ENCODE measurements around the gene SNF8. TPM values are rescaled to one million over a fixed set of nuclear protein-coding genes. Genes with fewer than 3 reads are reported as not detected.

SNF8 gene
- total RNA-seq, 4 donors from 2014 or later: 41.1 to 80.1 (median 63.6) TPM

- Histone ChIP-seq H3K36me3 (no peaks in the 10 kb centered on the region), H3K4me3 (no peak overlapping the region), H3K27ac (no peak overlapping the region), H3K4me1 (peaks cover 7% of the 10 kb centered on the region), H3K27me3 (no peaks in the 10 kb centered on the region), H3K9me3 (no peaks in the 10 kb centered on the region)
- DNase-seq (ENCODE audit: low spot score in 2 of 2): no peak
- WGBS: 100% methylated on average over 1 of the region's 1 CpG
- TF ChIP-seq POLR2AphosphoS5 (IDR thresholded peaks at IDR 0.05): no peak
These were observed 41.2 kb downstream of the SNF8 start for GRCh38 chr17:48903401-48903800.

GRCh38 chr17:48901241-48901640 lies 43.4 kb downstream of the SNF8 start:
- no peaks in the 10 kb centered on the region for H3K4me1 ChIP-seq

GRCh38 chr17:48894886-48895285 lies 49.8 kb downstream of the SNF8 start:
- H3K4me1 ChIP-seq: peaks cover 26% of the 10 kb centered on the region
- no peaks in the 10 kb centered on the region for H3K27me3 ChIP-seq
- 80% methylated on average over 3 of the region's 3 CpGs for whole genome bisulfite sequencing
- no peaks in the 10 kb centered on the region for H3K9me3 ChIP-seq
- TF ChIP-seq EP300 (IDR thresholded peaks at IDR 0.05) (no peak), POLR2A (IDR thresholded peaks at IDR 0.05) (no peak), POLR2AphosphoS5 (IDR thresholded peaks at IDR 0.05) (no peak)
- TF ChIP-seq, protein P1, sequence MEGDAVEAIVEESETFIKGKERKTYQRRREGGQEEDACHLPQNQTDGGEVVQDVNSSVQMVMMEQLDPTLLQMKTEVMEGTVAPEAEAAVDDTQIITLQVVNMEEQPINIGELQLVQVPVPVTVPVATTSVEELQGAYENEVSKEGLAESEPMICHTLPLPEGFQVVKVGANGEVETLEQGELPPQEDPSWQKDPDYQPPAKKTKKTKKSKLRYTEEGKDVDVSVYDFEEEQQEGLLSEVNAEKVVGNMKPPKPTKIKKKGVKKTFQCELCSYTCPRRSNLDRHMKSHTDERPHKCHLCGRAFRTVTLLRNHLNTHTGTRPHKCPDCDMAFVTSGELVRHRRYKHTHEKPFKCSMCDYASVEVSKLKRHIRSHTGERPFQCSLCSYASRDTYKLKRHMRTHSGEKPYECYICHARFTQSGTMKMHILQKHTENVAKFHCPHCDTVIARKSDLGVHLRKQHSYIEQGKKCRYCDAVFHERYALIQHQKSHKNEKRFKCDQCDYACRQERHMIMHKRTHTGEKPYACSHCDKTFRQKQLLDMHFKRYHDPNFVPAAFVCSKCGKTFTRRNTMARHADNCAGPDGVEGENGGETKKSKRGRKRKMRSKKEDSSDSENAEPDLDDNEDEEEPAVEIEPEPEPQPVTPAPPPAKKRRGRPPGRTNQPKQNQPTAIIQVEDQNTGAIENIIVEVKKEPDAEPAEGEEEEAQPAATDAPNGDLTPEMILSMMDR (IDR thresholded peaks at IDR 0.05): no peak
- H3K4me3 ChIP-seq: no peak overlapping the region
- DNase-seq (ENCODE audit: low spot score in 2 of 2): no peak
- H3K36me3 ChIP-seq: peaks cover 23% of the 10 kb centered on the region
- H3K27ac ChIP-seq: no peak overlapping the region

More at GRCh38 chr17:48901241-48901640, 43.4 kb downstream of the SNF8 start:
- Histone ChIP-seq H3K9me3 (no peaks in the 10 kb centered on the region), H3K4me3 (no peak overlapping the region), H3K36me3 (peaks cover 9% of the 10 kb centered on the region), H3K27ac (no peak overlapping the region), H3K27me3 (no peaks in the 10 kb centered on the region)
- WGBS: 29% methylated on average over 1 of the region's 1 CpG
- DNase-seq (ENCODE audit: low spot score in 2 of 2): no peak
- TF ChIP-seq POLR2A (IDR thresholded peaks at IDR 0.05) (no peak), EP300 (IDR thresholded peaks at IDR 0.05) (no peak)

- peak overlapping the region; percentile 90 for H3K4me3 ChIP-seq
- peaks cover 26% of the 10 kb centered on the region for H3K4me1 ChIP-seq
- TF ChIP-seq POLR2A (IDR thresholded peaks at IDR 0.05) (no peak), EP300 (IDR thresholded peaks at IDR 0.05) (no peak), POLR2AphosphoS5 (IDR thresholded peaks at IDR 0.05) (no peak)
- TF ChIP-seq, protein P1 (IDR thresholded peaks at IDR 0.05): no peak
- H3K36me3 ChIP-seq: peaks cover 23% of the 10 kb centered on the region
- 62% methylated on average over 5 of the region's 5 CpGs for WGBS
- H3K9me3 ChIP-seq: no peaks in the 10 kb centered on the region
- H3K27ac ChIP-seq: no peak overlapping the region
- no peaks in the 10 kb centered on the region for H3K27me3 ChIP-seq
- no peak for DNase-seq (ENCODE audit: low spot score in 2 of 2)
These were observed 50.8 kb downstream of the SNF8 start for GRCh38 chr17:48893646-48894508.

- H3K27ac ChIP-seq: peak overlapping the region; percentile 82
- H3K27me3 ChIP-seq: no peaks in the 10 kb centered on the region
- WGBS: under 1% methylated on average over 22 of the region's 24 CpGs
- H3K36me3 ChIP-seq: peaks cover 23% of the 10 kb centered on the region
- no peaks in the 10 kb centered on the region for H3K9me3 ChIP-seq
- TF ChIP-seq EP300 (IDR thresholded peaks at IDR 0.05): no peak
- TF ChIP-seq POLR2A (IDR thresholded peaks at IDR 0.05): no peak
- TF ChIP-seq, protein P1 (IDR thresholded peaks at IDR 0.05): no peak
- TF ChIP-seq POLR2AphosphoS5 (IDR thresholded peaks at IDR 0.05): no peak
- DNase-seq (ENCODE audit: low spot score in 2 of 2): no peak
- peak overlapping the region; percentile 90 for H3K4me3 ChIP-seq
- peaks cover 26% of the 10 kb centered on the region for H3K4me1 ChIP-seq
These were observed 51.5 kb downstream of the SNF8 start for GRCh38 chr17:48892940-48893645.

DNA sequence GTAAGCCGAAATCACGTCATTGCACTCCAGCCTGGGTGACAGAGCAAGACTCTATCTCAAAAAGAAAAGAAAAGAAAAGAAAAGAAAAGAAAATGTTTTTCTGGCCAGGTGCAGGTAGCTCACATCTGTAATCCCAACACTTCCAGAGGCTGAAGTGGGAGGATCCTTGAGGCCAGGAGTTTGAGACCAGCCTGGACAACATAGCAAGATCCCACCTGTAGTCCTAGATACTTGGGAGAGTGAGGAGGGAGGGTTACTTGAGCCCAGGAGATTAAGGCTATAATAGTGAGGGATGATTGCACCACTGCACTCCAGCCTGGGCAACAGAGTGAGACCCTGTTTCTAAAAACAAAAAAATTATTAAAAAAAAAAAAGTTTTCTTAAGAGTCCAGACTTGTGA lies 54.6 kb downstream of the SNF8 start:
- Histone ChIP-seq H3K4me3 (no peak overlapping the region), H3K27ac (no peak overlapping the region), H3K4me1 (peaks cover 26% of the 10 kb centered on the region), H3K36me3 (peaks cover 2% of the 10 kb centered on the region), H3K27me3 (no peaks in the 10 kb centered on the region), H3K9me3 (no peaks in the 10 kb centered on the region)
- TF ChIP-seq, protein P1 (IDR thresholded peaks at IDR 0.05): no peak
- TF ChIP-seq EP300 (IDR thresholded peaks at IDR 0.05): no peak
- TF ChIP-seq POLR2A (IDR thresholded peaks at IDR 0.05): no peak
- TF ChIP-seq POLR2AphosphoS5 (IDR thresholded peaks at IDR 0.05): no peak
- DNase-seq (ENCODE audit: low spot score in 2 of 2): no peak
- WGBS: 93% methylated on average over 2 of the region's 2 CpGs

Measured in suprapubic skin (tissue), 4 donors.